Bronchial epithelial cell (primary cell): Measurements from ENCODE around the gene TEAD3. TPM values are rescaled to one million over a fixed set of nuclear protein-coding genes. Genes with fewer than 3 reads are reported as not detected.

Experiments
- DNase-seq: peaks from one replicate; pipeline ENCODE4 v3.0.0-alpha.2; 2010; ENCODE audit warnings: low read depth
- FAIRE-seq: peaks from 2 replicates; lab custom pipeline; 2011; peaks lifted over from hg19 to GRCh38; lab: Jason Lieb, UNC
- H3K27me3 ChIP-seq: 2 replicates; pipeline ENCODE4 v1.5.1; 2011; ENCODE audit warnings: low read length; ENCODE audit not compliant: control insufficient read depth, insufficient read depth
- H3K36me3 ChIP-seq: 2 replicates; pipeline ENCODE4 v1.5.1; 2011; ENCODE audit warnings: low read length; ENCODE audit not compliant: control insufficient read depth, insufficient read depth
- H3K4me3 ChIP-seq: 2 replicates; pipeline ENCODE4 v1.5.1; 2011; ENCODE audit warnings: mild to moderate bottlenecking, low read depth, low read length, control low read depth
- total RNA-seq: library from RNA; depleted of rRNA; stranded (reverse); fragments of >200 nt; gene quantifications from 2 replicates; pipeline ENCODE4 v1.2.1, GENCODE V29; 2014
- TF ChIP-seq, protein P1 (sequence below): IDR thresholded peaks from 2 replicates; pipeline ENCODE4 v1.5.1; 2011; ENCODE audit warnings: mild to moderate bottlenecking, moderate library complexity, low read length, control low read depth, inconsistent platforms; ENCODE audit not compliant: insufficient read depth, severe bottlenecking

The TEAD3 gene
- total RNA-seq, 1 donor from 2014 or later, result 5.3 TPM

DNA sequence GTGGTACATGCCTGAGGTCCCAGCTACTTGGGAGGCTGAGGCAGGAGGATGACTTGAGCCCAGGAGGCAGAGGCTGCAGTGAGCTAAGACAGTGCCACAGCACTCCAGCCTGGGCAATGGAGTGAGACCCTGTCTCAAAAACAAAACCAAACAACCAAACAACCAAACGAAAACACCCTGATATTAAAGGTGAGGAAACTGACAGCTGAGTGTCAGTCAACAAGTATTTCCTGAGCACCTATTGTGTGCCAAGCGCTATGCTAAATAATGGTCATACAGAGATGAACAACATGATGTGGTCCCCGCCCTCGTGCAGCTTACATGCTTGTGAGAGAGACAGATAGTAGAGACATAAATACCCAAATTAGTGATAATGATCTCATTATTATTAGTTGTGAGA is 17.7 kb upstream of the TEAD3 start:
- H3K27me3 ChIP-seq, result peaks cover 9% of the 10 kb centered on the region
- DNase-seq, result no peak
- H3K4me3 ChIP-seq, result no peak overlapping the region
- TF ChIP-seq, protein P1, sequence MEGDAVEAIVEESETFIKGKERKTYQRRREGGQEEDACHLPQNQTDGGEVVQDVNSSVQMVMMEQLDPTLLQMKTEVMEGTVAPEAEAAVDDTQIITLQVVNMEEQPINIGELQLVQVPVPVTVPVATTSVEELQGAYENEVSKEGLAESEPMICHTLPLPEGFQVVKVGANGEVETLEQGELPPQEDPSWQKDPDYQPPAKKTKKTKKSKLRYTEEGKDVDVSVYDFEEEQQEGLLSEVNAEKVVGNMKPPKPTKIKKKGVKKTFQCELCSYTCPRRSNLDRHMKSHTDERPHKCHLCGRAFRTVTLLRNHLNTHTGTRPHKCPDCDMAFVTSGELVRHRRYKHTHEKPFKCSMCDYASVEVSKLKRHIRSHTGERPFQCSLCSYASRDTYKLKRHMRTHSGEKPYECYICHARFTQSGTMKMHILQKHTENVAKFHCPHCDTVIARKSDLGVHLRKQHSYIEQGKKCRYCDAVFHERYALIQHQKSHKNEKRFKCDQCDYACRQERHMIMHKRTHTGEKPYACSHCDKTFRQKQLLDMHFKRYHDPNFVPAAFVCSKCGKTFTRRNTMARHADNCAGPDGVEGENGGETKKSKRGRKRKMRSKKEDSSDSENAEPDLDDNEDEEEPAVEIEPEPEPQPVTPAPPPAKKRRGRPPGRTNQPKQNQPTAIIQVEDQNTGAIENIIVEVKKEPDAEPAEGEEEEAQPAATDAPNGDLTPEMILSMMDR, result no peak
- no peaks in the 10 kb centered on the region for H3K36me3 ChIP-seq
- FAIRE-seq, result no peak

DNA sequence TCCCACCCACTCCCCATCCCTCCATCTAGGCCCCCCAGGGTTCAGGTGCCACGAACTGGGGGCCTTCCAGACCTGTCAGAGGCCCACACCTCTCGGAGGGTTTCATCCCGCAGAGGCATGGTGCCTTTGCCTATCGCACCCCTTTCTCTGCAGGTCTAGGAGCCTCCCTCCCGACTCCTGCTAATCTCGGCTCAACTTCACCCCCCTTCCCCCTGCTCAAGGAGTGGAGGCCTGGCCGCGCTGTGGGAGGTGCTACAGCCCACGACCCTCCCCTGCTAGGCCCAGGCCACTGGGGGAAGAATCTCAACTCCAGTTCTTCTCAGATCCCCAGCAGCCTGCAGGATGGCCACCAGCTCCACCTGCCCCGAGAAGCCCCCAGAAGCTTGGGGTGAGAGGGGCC is 15.9 kb upstream of the TEAD3 start, which contains the start of gene TULP1:
Gene TULP1, minus strand, starts transcription at position 157 of the 400 bp plus-strand sequence. Its CDS starts 38 bp downstream, at position 119.
- FAIRE-seq (no peak), DNase-seq (no peak)
- peaks cover 12% of the 10 kb centered on the region for H3K27me3 ChIP-seq
- H3K4me3 ChIP-seq, result no peak within 1 kb of the TSS
- TF ChIP-seq, protein P1, result no peak
- H3K36me3 ChIP-seq, result no peaks in the 10 kb centered on the region

DNA sequence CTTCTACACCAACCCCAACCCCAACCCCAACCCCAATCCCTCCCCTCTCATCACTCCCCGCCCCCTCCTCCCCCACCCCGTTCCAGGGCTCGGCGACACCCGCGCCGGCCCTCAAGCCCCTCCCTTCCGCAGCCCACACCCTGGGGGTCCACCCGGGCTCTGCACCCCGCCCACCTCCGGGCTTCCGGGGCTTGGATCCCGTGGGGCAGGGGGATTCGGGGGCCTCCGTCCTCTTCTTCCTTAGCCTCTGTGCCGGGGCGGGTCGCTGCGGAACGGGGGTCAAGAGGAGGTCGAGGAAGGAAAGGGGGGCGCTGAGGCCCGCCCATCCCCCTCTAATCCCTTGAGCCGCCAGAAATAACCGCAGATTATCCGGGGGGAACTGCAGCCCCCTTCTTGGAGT is 15.1 kb upstream of the TEAD3 start:
- TF ChIP-seq, protein P1, result no peak
- FAIRE-seq (no peak), DNase-seq (no peak)
- no peak overlapping the region for H3K4me3 ChIP-seq
- no peaks in the 10 kb centered on the region for H3K36me3 ChIP-seq
- H3K27me3 ChIP-seq, result peaks cover 12% of the 10 kb centered on the region

DNA sequence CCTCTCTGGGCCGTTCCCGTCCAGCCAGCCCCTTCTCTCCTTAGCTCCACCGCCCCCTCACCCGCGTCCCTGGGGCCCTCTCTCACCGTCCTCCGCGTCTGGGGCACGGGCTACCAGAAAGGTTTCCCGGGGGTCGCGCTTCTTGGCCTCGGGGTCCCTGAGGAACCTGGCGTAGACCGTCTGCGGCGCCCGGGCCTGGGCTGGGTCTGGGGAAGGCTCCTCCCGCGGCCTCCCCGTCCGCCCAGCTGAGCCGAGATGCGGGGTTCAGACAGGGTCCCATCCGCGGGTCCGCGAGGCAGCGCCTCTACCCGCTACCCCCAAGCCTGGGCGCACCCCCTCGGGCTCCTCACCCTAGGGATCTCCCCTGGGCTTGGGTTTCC is 14.7 kb upstream of the TEAD3 start:
- TF ChIP-seq, protein P1, result no peak
- Histone ChIP-seq H3K27me3 (peaks cover 12% of the 10 kb centered on the region), H3K36me3 (no peaks in the 10 kb centered on the region), H3K4me3 (no peak overlapping the region)
- FAIRE-seq (no peak), DNase-seq (no peak)

DNA sequence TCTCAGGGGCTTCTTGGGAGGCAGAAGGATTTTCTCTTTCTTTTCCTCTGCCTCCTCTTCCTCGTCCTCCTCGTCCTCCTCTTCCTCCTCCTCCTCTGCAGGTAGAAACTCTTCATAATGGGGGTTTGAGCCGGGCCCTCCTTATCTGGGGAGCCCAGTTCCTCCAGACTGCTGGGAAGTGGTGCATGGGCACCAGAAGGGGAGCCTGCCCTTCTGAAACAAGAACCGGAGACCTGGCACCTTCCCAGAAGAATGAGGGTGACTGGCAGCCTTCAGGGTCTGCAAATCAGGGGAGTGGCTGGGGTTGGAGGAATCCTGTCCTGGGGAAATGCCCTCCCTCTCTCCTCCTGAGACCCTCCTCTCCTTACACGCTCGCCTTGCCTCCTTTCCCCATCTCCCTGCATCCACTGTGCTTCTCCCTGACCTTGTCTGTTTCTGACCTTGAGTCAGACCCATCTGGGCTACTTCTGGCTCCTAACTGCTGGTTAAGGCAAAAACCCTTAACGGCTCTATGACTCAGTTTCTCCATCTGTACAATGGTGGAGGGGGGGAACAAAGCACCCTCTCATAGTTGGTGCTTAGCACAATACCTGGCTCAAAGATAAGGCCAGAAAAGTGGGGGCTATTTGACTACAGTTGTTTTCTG is 14.2 kb upstream of the TEAD3 start:
- FAIRE-seq (no peak), DNase-seq (no peak)
- no peak overlapping the region for H3K4me3 ChIP-seq
- H3K36me3 ChIP-seq, result no peaks in the 10 kb centered on the region
- H3K27me3 ChIP-seq, result peaks cover 12% of the 10 kb centered on the region
- TF ChIP-seq, protein P1, result no peak

DNA sequence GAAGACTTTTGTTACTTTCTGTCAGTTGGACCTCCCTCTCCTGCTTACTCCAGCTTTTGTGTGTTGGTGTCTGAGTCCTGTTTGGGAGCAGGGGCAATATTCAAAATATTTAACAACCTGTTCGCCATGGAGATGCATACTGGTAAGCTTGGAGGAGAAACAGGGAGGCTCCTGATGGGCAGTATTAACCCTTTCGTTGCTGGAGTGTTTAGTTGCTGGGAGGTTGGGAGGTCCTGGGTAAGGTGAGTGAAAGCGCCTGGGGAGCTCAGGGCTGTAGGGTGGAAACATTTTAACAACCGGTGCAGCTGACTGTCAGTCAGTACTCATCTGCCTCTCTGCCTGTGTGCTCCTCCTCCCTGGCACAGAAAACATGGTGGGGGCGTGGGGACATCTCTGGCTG is 11.7 kb upstream of the TEAD3 start:
- no peak for DNase-seq
- Histone ChIP-seq H3K27me3 (peaks cover 12% of the 10 kb centered on the region), H3K4me3 (no peak overlapping the region), H3K36me3 (no peaks in the 10 kb centered on the region)
- TF ChIP-seq, protein P1, result no peak
- peak; percentile 13 for FAIRE-seq
